Measurements from ENCODE around the gene SMLR1. TPM values are rescaled to one million over a fixed set of nuclear protein-coding genes. Genes with fewer than 3 reads are reported as not detected.

The SMLR1 gene
- total RNA-seq, 1 experiment from 2014 or later: not detected

GRCh38 chr6:130814506-130814905, 12.7 kb upstream of the SMLR1 start:
- H3K79me2 ChIP-seq (ENCODE audit: insufficient read depth, low read length): no peaks in the 10 kb centered on the region
- no peak overlapping the region for H3K27ac ChIP-seq (ENCODE audit: low read depth, low read length)
- POLR2A ChIA-PET: no interaction called here
- TF ChIP-seq ZBTB33 (IDR thresholded peaks at IDR 0.05; ENCODE audit: extremely low read depth, insufficient replicate concordance, low read length) (no peak), EGR1 (IDR thresholded peaks at IDR 0.05; ENCODE audit: low read depth) (no peak), MAX (IDR thresholded peaks at IDR 0.05) (no peak), ELF1 (IDR thresholded peaks at IDR 0.05; ENCODE audit: borderline replicate concordance, low read depth) (no peak), ZFX (IDR thresholded peaks at IDR 0.05) (no peak)
- intact Hi-C loops (cut with micrococcal nuclease): no loop called here
- H3K36me3 ChIP-seq (ENCODE audit: control insufficient read depth in 1 of 2, insufficient read depth in 2 of 2, low read length in 2 of 2): no peaks in the 10 kb centered on the region
- RAD21 ChIA-PET (ENCODE audit: low non-redundant PET in 1 of 2, low total read pairs in 2 of 2, uncharacterized antibody in 2 of 2, unreplicated experiment in 2 of 2): no interaction called here
- H3K4me3 ChIP-seq (replicated peaks in 1 of 2; ENCODE audit: low read depth in 1 of 2, low read length in 2 of 2): no peak overlapping the region
- no peak overlapping the region for H2AFZ ChIP-seq (ENCODE audit: low read depth, low read length, poor library complexity, severe bottlenecking)
- no peaks in the 10 kb centered on the region for H3K9me3 ChIP-seq (ENCODE audit: control insufficient read depth in 1 of 2, insufficient read depth in 1 of 2, low read depth in 1 of 2, low read length in 2 of 2)
- no peak for ATAC-seq
- no peak overlapping the region for H3K9ac ChIP-seq (ENCODE audit: low read length)
- no peak for DNase-seq (ENCODE audit: low read depth, low spot score)
- H3K27me3 ChIP-seq (ENCODE audit: insufficient read depth, low read length): no peaks in the 10 kb centered on the region
- CTCF ChIA-PET: no interaction called here
- no TSS peak for BruUV-seq (replicated peaks)
- H4K20me1 ChIP-seq (ENCODE audit: insufficient read depth): no peaks in the 10 kb centered on the region
- no peak overlapping the region for H3K4me2 ChIP-seq (ENCODE audit: low read length)
- no peaks in the 10 kb centered on the region for H3K4me1 ChIP-seq (ENCODE audit: control insufficient read depth in 1 of 2, insufficient read depth in 2 of 2, low read length in 2 of 2)
- H3K9me2 ChIP-seq (ENCODE audit: insufficient read depth): no peaks in the 10 kb centered on the region

GRCh38 chr6:130815200-130816071, 11.8 kb upstream of the SMLR1 start:
- no peak overlapping the region for H3K4me2 ChIP-seq (ENCODE audit: low read length)
- no peaks in the 10 kb centered on the region for H3K79me2 ChIP-seq (ENCODE audit: insufficient read depth, low read length)
- no peaks in the 10 kb centered on the region for H3K9me3 ChIP-seq (ENCODE audit: control insufficient read depth in 1 of 2, insufficient read depth in 1 of 2, low read depth in 1 of 2, low read length in 2 of 2)
- POLR2A ChIA-PET: no interaction called here
- CTCF ChIA-PET: no interaction called here
- H3K4me3 ChIP-seq (replicated peaks in 1 of 2; ENCODE audit: low read depth in 1 of 2, low read length in 2 of 2): no peak overlapping the region
- intact Hi-C loops (cut with micrococcal nuclease): no loop called here
- DNase-seq (ENCODE audit: low read depth, low spot score) (no peak), ATAC-seq (no peak)
- RAD21 ChIA-PET (ENCODE audit: low non-redundant PET in 1 of 2, low total read pairs in 2 of 2, uncharacterized antibody in 2 of 2, unreplicated experiment in 2 of 2): no interaction called here
- BruUV-seq (replicated peaks): no TSS peak
- H4K20me1 ChIP-seq (ENCODE audit: insufficient read depth): no peaks in the 10 kb centered on the region
- TF ChIP-seq EZH2 (IDR thresholded peaks at IDR 0.05) (no peak), ZNF274 (IDR thresholded peaks at IDR 0.05; ENCODE audit: low read depth, low read length) (no peak), POLR2A (IDR thresholded peaks at IDR 0.05; ENCODE audit: borderline replicate concordance, extremely low read depth, insufficient read depth, insufficient read length) (no peak), JUND (IDR thresholded peaks at IDR 0.05) (no peak), ZFX (IDR thresholded peaks at IDR 0.05) (no peak), ATF3 (IDR thresholded peaks at IDR 0.05) (no peak)
- H3K27me3 ChIP-seq (ENCODE audit: insufficient read depth, low read length): no peaks in the 10 kb centered on the region
- H3K36me3 ChIP-seq (ENCODE audit: control insufficient read depth in 1 of 2, insufficient read depth in 2 of 2, low read length in 2 of 2): no peaks in the 10 kb centered on the region
- no peak overlapping the region for H3K27ac ChIP-seq (ENCODE audit: low read depth, low read length)
- H3K9ac ChIP-seq (ENCODE audit: low read length): no peak overlapping the region
- no peak overlapping the region for H2AFZ ChIP-seq (ENCODE audit: low read depth, low read length, poor library complexity, severe bottlenecking)
- H3K4me1 ChIP-seq (ENCODE audit: control insufficient read depth in 1 of 2, insufficient read depth in 2 of 2, low read length in 2 of 2): no peaks in the 10 kb centered on the region
- no peaks in the 10 kb centered on the region for H3K9me2 ChIP-seq (ENCODE audit: insufficient read depth)

Data from HCT116 (cell line).